Right ventricle myocardium inferior (tissue), 1 donor: Measurements from ENCODE around the gene PLEKHA6. TPM values are rescaled to one million over a fixed set of nuclear protein-coding genes. Genes with fewer than 3 reads are reported as not detected.

Experiments used
- ATAC-seq: fragments of 200-7000 bp; cut with Tn5 transposase; one replicate; pipeline ENCODE4 v1.9.1; 2020; ENCODE audit warnings: mild to moderate bottlenecking, moderate library complexity
- DNase-seq: peaks from one replicate; pipeline ENCODE4 v3.0.0; 2021; ENCODE audit errors: missing footprints
- intact Hi-C: fragments of 100-400 bp; cut with DNase I; formaldehyde crosslinking; loops from one replicate; pipeline ENCODE4 v1.11.0; 2022
- long read RNA-seq: library from polyadenylated mRNA; unstranded; transcript quantifications from one replicate; pipeline ENCODE4 v2.0.0, GENCODE V29; 2021
- total RNA-seq: library from RNA; stranded (reverse); fragmentation: NEBNext Ultra II Directional; extraction: Animal tissue kit (Norgen Biotek cat#: 25700); gene quantifications from one replicate; pipeline ENCODE4 v1.2.1, GENCODE V29; 2021
- donor health status: DM: no; HTN: yes; CAD: no; lungs with severe emphysema.

Gene PLEKHA6
- total RNA-seq: 18.7 TPM
- long read RNA-seq, partial matches to known transcripts: 9 of 15 reads
- long read RNA-seq, other reads (novel, unspliced or antisense): 6 of 15 reads

- DNase-seq: no peak
- peak; percentile 31 for ATAC-seq
- intact Hi-C loops: loop anchor here (5.0 kb wide), 1 partner anchor 497 kb away; the partner anchor contains the start of gene SNRPE
Observed at GRCh38 chr1:204359474-204360255, at the start of gene PLEKHA6. TSS of gene PLEKHA6 (minus strand) at chr1:204359929. CDS start at chr1:204273727, 86,202 bp downstream.

- ATAC-seq: no peak
- intact Hi-C loops: no loop called here
- DNase-seq: no peak
Observed at GRCh38 chr1:204409123-204409522, 49.4 kb upstream of the PLEKHA6 start.

GRCh38 chr1:204408602-204409001, 48.9 kb upstream of the PLEKHA6 start:
- ATAC-seq (no peak), DNase-seq (no peak)
- intact Hi-C loops: no loop called here

GRCh38 chr1:204408074-204408507, 48.4 kb upstream of the PLEKHA6 start:
- peak; percentile 79 for DNase-seq
- ATAC-seq: no peak
- intact Hi-C loops: no loop called here

- ATAC-seq: no peak
- intact Hi-C loops: no loop called here
- no peak for DNase-seq
Observed at GRCh38 chr1:204407295-204407971, 47.7 kb upstream of the PLEKHA6 start.

GRCh38 chr1:204406621-204407020, 46.9 kb upstream of the PLEKHA6 start:
- DNase-seq: no peak
- intact Hi-C loops: no loop called here
- ATAC-seq: no peak

- ATAC-seq (no peak), DNase-seq (no peak)
- intact Hi-C loops: no loop called here
Observed at GRCh38 chr1:204405988-204406387, 46.3 kb upstream of the PLEKHA6 start.

- ATAC-seq (no peak), DNase-seq (no peak)
- intact Hi-C loops: no loop called here
Observed at GRCh38 chr1:204404629-204405028, 44.9 kb upstream of the PLEKHA6 start.

- DNase-seq: no peak
- no peak for ATAC-seq
- intact Hi-C loops: no loop called here
Observed at GRCh38 chr1:204402391-204402790, 42.7 kb upstream of the PLEKHA6 start.

- intact Hi-C loops: no loop called here
- DNase-seq (no peak), ATAC-seq (no peak)
Observed at GRCh38 chr1:204401730-204402129, 42.0 kb upstream of the PLEKHA6 start.

- ATAC-seq: no peak
- intact Hi-C loops: no loop called here
- no peak for DNase-seq
Observed at GRCh38 chr1:204400882-204401510, 41.3 kb upstream of the PLEKHA6 start.

GRCh38 chr1:204398197-204399125, 38.7 kb upstream of the PLEKHA6 start:
- no peak for DNase-seq
- intact Hi-C loops: loop anchor here (2.0 kb wide), 1 partner anchor 236 kb away; no protein-coding TSS in a partner anchor
- ATAC-seq: peak; percentile 52

GRCh38 chr1:204396015-204396583, 36.4 kb upstream of the PLEKHA6 start:
- no peak for DNase-seq
- intact Hi-C loops: no loop called here
- ATAC-seq: no peak

GRCh38 chr1:204391629-204392028, 31.9 kb upstream of the PLEKHA6 start:
- intact Hi-C loops: no loop called here
- no peak for ATAC-seq
- DNase-seq: no peak

GRCh38 chr1:204390751-204391466, 31.2 kb upstream of the PLEKHA6 start:
- intact Hi-C loops: no loop called here
- ATAC-seq: no peak
- no peak for DNase-seq

- DNase-seq (no peak), ATAC-seq (no peak)
- intact Hi-C loops: no loop called here
Observed at GRCh38 chr1:204385727-204386126, 26.0 kb upstream of the PLEKHA6 start.

- ATAC-seq (peak; percentile 67), DNase-seq (no peak)
- intact Hi-C loops: no loop called here
Observed at GRCh38 chr1:204384636-204385352, 25.1 kb upstream of the PLEKHA6 start.
